Caki2 (cell line): Measurements from ENCODE around the gene UBAP2. TPM values are rescaled to one million over a fixed set of nuclear protein-coding genes. Genes with fewer than 3 reads are reported as not detected.
A peak's percentile ranks its signal among the peaks of the same experiment; 100 is the strongest.
"Not testable (repeated sequence)": the region's sequence is repeated elsewhere in the genome, so short reads cannot be mapped to it uniquely, and the experiment has no call there.

Source experiments
- DNase-seq: peaks from one replicate; pipeline ENCODE4 v3.0.0-alpha.2; 2015; ENCODE audit warnings: low read depth
- in situ Hi-C: cut with HindIII; loops from 2 replicates; pipeline ENCODE4 v1.10.0; 2016; ENCODE audit warnings: low sequenced_read_pairs, low pct_unique_long_range_greater_than_20kb, mixed read lengths
- total RNA-seq: library from RNA; depleted of rRNA; stranded (reverse); fragments of >200 nt; shearing (Covaris generic); gene quantifications from 2 replicates; pipeline ENCODE4 v1.2.3, GENCODE V29; 2014; ENCODE audit warnings: low replicate concordance

The UBAP2 gene
- total RNA-seq, 1 experiment from 2014 or later = 31.0 TPM

DNA sequence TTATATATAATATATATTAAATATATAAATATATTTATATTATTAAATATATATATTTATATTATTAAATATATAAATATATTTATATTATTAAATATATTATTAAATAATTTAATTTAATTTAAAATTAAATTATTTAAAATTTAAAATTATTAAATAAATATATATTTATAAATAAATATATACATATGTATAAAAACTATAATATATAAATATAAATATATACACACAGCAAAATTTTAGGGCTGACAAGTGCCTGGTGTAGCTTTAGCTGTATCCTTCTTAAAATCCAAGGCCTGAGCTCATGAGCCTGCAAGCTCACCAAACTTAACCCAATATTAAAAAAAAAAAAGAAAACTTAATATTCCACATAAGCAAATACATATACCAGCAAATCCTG is 53.2 kb downstream of the UBAP2 start:
- in situ Hi-C loops = no loop called here
- no peak for DNase-seq

DNA sequence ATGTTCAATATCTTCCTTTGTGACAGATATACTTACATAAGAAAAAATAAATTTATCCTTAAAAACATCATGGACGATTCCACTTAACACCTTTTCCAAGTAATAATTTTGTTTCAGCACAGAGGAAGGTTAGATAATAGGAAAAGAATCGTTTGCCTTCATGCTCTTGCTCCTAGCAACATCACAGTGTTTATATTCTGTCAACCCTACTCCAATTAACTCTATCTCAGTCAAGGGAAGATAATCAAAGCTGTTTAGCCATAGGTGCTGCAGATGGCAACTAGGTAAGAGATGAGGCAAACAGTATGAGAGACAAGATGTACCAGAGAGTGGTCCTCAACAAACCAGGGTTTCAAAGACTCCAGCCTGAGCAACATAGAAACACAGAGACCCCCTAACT is 55.6 kb downstream of the UBAP2 start:
- no peak for DNase-seq
- in situ Hi-C loops = no loop called here

DNA sequence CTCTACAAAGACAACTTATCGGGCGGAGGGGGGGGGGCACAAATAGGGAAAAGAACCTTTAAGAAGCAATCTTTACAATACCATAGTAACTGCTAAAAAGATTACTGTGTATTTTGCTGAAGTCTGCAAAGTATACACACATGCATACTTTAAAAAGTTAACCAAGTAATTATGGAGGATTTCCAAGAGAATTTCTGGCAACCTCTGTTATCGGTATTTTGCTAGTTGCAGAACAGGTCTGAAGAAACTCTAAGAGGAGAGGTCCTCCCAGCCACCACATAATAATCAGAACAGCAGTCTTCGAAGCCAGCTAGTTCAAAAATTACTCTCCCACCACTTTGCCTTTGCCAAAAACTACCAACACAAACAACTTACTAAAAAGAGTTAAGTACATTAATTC is 56.1 kb downstream of the UBAP2 start:
- no peak for DNase-seq
- in situ Hi-C loops = no loop called here

DNA sequence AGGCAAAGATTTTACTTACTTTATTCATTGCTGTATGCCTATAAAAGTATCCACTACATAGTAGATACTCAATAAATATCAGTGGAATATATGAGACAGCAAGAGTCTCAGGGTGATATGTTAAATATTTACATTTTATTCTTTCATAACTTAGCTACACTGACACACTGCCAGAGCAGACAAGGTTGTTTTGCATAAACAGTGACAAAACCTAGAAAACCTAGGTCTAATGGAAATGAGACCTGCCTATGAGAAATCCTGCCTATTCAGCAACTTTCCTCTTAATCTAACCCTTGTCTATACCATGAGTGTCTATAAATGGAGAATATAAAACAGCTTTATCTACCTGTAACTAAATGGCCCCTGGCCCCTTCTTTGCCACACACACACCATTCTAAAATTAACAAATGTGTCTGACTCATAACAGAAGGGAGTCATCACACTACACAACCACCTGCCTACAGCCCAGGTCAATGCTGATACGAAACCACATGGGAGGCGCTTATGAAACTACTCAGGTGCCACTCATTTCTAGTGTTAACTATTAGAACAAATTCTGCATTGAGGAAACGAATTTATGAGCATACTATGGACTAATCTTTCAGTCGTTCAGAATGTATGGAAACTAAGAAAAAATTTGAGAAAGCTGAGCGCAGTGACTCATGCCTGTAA is 60.3 kb downstream of the UBAP2 start:
- DNase-seq = no peak

DNA sequence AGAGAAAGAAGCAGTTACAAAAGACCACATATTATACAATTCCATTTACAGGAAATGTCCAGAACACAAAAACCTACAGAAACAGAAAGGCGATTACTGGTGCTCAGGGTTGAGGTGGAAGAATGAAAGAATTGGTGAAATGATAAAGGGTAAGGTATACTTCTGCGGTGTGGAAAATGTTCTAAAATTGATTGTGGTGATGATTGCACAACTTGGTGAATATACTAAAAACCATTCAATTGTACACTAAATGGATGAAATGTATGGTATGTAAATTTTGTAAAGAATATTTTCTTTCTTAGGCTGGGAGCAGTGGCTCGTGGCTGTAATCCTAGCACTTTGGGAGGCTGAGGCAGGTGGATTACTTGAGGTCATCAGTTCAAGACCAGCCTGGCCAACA is 72.3 kb downstream of the UBAP2 start:
- in situ Hi-C loops = no loop called here

More for the DNA sequence above, 60.3 kb downstream of the UBAP2 start:
- in situ Hi-C loops = no loop called here

DNA sequence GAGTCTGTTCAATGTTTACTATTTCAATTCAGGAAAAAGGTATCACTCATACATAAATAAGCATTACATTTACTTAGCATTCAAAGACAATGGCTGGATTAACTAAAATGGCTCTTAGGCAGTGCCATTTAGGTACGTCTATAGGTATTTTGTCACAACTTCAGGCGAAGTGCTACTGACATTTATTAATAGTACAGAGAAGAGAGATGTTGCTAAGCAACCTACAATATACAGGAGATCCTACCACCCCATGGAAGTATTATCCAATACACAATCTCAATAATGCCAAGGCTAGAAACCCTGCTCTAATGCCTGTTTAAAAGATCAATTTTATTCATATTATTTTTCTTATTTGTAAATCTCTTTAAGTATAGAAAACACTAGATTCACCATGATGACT is 76.0 kb downstream of the UBAP2 start:
- DNase-seq = no peak
- in situ Hi-C loops = no loop called here

More for the DNA sequence above, 72.3 kb downstream of the UBAP2 start:
- DNase-seq = no peak

DNA sequence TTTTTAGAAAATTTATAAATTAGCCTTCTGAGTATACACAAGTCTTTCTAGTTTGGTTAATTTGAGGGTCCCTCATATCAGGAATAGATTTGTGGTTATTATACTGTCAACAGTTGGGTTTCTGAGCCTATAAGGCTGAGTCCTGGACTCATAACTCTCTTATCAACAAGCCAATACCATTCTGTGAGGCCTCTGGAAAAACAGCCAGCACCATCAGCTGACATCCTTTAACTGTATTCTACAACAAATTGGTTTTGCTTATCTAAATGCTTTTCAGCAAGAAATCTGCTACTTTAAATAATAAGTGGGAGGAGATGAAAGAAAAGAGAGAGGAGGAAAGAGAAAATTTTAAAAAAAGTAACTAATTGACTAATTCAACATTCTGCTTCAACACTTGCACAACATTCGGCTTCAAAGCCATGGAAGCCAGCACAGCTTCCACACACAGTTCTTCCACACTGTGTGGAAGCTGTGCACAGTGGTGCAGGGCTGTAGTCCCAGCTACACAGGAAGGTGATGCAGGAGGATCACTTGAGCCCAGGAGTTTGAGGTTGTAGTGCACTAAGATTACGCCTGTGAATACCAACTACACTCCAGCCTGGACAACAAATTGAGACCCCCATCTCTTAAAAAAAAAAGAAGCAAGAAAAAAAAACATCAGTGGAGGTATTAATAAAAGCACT is 84.5 kb downstream of the UBAP2 start:
- DNase-seq = no peak
- in situ Hi-C loops = no loop called here

DNA sequence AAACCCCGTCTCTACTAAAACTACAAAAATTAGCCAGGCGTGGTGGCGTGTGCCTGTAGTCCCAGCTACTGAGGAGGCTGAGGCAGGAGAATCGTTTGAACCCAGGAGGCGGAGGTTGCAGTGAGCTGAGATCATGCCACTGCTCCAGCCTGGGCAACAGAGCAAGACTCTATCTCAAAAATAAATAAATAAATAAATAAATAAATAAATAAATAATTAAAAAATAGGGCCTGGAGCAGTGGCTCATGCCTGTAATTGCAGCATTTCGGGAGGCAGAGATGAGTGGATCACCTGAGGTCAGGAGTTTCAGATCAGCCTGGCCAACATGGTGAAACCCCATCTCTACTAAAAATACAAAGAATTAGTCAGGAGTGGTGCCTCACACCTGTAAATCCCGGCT is 86.2 kb downstream of the UBAP2 start:
- DNase-seq, in situ Hi-C loops: not testable (repeated sequence)

DNA sequence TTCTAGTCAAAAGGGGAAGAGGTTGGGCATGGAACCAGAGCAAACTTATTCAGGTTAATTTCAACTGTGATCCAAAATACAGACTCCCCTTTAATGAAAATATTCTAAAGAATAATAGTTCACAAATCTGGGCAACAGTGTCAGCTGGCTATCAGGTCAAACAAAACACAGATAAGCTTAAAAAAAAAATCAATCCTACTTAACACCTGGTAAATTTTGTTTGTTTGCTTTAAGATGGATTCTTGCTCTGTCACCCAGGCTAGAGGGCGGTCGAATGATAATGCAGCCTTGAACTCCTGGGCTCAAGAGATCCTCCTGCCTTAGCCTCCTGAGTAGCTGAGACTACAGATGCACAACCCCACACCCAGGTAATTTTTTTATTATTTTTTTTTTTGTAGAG is 89.0 kb downstream of the UBAP2 start:
- in situ Hi-C loops = no loop called here
- no peak for DNase-seq

DNA sequence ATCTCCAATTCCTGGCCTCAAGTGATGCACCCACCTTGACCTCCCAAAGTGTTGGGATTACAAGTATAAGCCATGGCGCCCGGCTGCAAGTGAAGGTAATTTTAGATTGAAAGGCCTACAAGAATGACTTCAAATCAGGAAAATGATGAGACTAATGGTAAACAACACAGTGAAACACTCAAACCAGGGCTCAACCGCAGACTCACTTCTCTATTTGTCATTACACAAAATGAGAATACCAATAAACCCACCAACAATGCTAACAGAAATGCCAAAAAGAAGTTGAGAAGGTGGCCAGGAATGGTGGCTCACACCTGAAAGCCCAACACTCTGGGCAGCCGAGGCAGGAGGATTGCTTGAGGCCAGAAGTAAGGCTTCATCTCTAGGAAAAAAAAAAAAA is 92.1 kb downstream of the UBAP2 start:
- in situ Hi-C loops = no loop called here
- no peak for DNase-seq

DNA sequence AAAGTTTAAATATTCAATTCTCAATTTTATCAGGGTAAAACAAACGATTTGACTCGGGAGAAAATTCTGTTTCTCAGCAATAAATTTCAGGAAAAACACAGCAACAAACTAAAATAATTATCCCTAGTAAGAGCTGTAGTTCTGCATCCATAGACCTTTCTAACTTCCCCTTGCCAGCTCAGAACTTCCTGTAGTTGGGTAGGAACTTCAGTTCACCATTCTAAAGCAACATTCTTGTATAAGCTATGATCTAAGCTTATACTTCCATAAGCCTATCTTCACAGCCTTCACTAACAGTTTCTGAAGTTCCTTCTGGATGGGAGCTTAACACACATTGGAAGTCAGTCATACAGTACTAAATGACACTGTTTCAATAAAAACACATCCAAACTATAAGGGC is 96.6 kb downstream of the UBAP2 start:
- in situ Hi-C loops = no loop called here
- no peak for DNase-seq

DNA sequence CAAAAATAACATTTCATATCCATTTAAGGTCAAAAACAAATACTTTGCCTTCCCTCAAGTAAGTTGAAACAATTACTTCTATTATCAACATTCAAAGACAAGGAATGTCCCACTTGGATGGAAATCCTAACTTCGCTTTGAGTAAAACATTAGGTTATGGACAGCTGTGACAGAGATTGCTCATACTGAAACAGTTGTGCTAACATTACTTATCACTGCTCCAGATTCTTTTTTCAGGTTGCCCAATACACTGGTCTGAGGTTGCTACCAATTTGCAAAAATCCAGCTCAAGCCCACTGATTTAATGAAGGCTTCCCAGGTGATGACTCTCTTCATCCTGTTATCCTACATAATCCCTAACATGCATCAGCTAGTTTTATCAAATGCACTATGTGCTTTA is 98.3 kb downstream of the UBAP2 start:
- DNase-seq = no peak
- in situ Hi-C loops = no loop called here

DNA sequence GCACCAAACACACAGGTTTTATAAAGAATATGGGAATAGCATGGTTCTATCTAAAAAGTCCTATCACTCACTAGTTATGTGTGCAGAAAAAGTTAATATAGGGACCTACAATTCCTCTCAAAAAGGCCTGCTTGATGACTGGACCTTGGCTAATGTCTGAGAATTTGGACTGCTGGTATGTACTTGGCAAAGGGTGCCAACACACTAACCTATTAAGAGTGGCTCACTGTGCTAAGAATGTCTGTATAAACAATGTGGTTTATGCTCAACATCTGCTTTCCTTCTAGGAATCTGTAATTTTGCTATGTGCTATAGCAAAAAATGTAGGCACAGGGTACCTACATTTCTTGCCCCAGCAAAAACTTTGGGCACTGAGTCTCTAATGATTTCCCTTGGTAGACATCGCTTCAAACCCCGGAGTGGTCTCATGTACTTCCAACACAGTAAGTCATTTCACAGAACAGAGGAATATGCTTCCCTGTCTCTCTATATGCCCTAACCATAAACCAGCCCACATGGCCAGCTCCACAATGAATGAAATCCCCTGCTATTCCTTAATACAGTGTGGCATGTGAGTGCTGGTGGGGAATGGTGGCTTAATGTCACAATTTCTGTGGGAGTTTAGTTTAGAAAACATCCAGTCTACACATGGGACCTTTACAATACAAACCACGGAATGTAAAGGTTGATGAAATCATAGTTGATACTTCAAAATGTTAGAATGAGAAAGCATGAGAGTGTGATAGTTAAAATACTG is 101.7 kb downstream of the UBAP2 start:
- in situ Hi-C loops = no loop called here

DNA sequence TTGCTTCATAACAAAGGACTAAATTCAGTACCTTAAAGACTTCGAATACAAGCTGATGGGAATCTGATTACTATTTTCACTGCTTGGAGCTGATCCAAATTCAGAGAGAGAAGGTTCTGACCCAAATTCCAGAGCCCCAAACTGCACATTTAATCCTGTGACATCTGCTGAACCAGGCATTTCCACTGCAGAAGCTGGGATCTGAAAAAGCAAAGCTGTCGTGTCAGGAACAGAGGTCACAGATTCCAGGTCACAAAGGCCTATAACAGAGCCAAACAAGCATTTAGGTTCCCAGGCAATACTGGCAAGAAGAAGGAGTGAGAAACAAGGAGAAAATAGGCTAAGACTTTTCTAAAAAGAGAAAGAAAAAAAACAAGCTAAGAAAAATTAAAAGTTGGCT is 105.3 kb downstream of the UBAP2 start:
- no peak for DNase-seq
- in situ Hi-C loops = no loop called here

More for the DNA sequence above, 101.7 kb downstream of the UBAP2 start:
- DNase-seq = peak; percentile 72

DNA sequence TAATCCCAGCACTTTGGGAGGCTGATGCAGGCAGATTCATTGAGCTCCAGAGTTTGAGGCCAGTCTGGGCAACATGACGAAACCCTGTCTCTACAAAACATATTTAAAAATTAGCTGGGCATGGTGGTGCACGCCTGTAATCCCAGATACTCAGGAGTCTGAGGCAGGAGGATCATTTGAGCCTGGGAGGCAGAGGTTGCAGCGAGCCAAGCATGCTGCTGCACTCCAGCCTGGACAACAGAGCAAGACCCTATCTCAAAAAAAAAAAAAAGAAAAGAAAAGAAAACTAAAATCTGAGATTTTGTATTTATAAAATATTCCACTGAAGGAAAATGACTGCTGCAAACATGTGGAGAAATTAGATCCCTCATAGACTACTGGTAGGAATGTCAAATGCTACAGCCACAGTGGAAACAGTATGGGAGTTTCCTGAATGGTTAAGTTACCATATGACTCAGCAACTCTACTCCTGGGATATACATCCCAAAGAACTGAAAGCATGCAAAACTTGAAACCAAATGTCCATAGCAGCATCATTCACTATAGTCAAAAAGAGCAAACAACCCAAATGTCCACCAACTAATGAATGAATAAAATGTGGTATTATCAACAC is 106.1 kb downstream of the UBAP2 start:
- in situ Hi-C loops = no loop called here
- peak; percentile 50 for DNase-seq

DNA sequence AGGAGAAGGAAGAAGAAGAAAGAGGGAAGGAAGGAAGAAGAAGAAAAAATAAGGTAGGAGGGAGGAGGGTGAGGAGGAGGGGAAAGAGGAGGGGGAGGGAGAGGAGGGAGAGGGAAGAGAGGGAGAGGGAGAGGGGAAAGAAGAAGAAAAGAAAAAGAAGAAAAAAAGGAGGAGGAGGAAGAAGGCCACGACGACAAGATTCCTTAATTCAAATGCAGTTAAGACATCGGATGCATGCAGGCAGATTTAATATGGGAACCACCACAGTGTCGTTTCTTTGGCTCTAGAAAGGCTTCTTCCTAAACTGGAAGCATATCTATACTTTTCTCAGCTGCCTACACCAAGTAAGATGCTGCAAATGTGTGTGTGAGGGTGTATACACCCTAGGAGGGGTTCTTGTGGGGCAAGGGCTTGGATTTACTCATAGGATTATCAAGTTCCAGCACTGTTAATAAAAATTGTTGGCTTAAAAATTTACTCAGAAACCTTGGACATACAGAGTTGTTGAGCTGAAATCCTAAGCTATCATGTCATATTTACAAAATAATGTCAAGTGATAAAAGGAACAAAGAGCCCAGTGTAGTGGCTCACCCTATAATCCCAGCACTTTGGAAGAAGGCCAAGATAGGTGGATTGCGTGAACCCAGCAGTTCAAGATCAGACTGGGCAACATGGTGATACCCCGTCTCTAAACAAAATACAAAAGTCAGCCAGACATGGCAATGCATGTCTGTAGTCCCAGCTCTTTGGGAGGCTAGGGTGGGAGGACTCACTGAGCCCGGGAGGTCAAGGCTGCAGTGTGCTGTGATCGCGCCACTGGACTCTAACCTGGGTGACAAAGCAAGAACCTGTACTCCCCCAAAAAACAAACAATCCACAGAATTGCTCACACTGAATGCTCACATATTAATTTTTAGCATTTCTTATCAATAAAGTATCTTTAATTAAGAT is 108.5 kb downstream of the UBAP2 start:
- in situ Hi-C loops = no loop called here
- DNase-seq = no peak

DNA sequence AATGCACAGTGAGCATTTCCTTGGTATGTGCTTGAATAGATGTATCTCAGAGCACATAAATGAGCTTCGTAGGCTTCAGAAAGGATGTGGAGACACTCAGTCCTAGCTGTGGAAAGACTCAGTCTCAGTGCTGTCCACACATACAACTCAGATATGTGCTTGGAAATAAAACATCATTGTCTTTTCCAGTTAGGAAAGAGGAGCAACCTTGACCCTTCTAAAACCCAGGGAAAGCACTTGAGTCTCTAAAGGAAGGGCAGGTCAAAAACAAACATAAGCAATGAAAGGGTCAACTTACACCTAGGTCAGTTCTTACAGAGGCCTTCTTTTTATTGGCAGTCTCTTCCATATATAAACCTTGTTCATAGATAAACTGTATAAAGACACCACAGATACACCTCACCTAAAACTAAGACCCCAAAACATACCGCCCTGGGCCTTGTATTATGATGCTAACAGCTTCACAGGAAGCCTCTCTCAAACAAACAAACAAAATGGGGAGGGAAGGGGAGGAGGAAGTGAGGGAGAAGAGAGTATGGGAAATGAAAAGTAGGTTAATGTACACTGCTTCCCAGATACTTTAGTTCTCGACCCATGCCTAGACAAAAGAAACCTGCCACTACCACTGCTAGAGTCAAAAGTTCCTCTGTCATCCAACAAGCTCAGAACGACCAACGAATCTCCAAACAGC is 114.4 kb downstream of the UBAP2 start:
- no peak for DNase-seq
- in situ Hi-C loops = no loop called here
